Endodermal cell (in vitro differentiated cells): ENCODE measurements around the gene HMGCS2. TPM values are rescaled to one million over a fixed set of nuclear protein-coding genes. Genes with fewer than 3 reads are reported as not detected.

Experiments
- DNase-seq: peaks from one replicate; pipeline ENCODE4 v3.0.0-alpha.2; 2017
- H3K27ac ChIP-seq: 2 replicates; pipeline ENCODE4 v1.5.1; 2013; ENCODE audit warnings: mild to moderate bottlenecking, low read depth, low read length, moderate library complexity
- H3K27me3 ChIP-seq: 2 replicates; pipeline ENCODE4 v1.6.1; 2013; ENCODE audit warnings: mild to moderate bottlenecking, low read length, moderate library complexity; ENCODE audit not compliant: insufficient read depth, control insufficient read depth, poor library complexity, severe bottlenecking
- H3K36me3 ChIP-seq: 2 replicates; pipeline ENCODE4 v1.7.0; 2013; ENCODE audit warnings: mild to moderate bottlenecking, low read length, moderate library complexity; ENCODE audit not compliant: control insufficient read depth, insufficient read depth
- H3K4me1 ChIP-seq: one replicate; pipeline ENCODE4 v1.7.0; 2013; ENCODE audit warnings: low read length; ENCODE audit not compliant: control insufficient read depth, insufficient read depth
- H3K4me3 ChIP-seq: 2 replicates; pipeline ENCODE4 v1.5.1; 2013; ENCODE audit warnings: mild to moderate bottlenecking, low read length, moderate library complexity
- H3K9ac ChIP-seq: 2 replicates; pipeline ENCODE4 v1.6.1; 2013; ENCODE audit warnings: mild to moderate bottlenecking, low read length, moderate library complexity; ENCODE audit not compliant: poor library complexity, severe bottlenecking; ENCODE audit errors: extremely low read depth
- H3K9me3 ChIP-seq: 2 replicates; pipeline ENCODE4 v1.6.1; 2013; ENCODE audit warnings: mild to moderate bottlenecking, low read length, moderate library complexity; ENCODE audit not compliant: control insufficient read depth
- H3K27ac Mint-ChIP-seq: 2 replicates; pipeline ENCODE4 v1.8.0; 2020; ENCODE audit warnings: mixed read lengths
- H3K27me3 Mint-ChIP-seq: 2 replicates; pipeline ENCODE4 v1.8.0; 2021; ENCODE audit warnings: mild to moderate bottlenecking, mixed read lengths; ENCODE audit not compliant: insufficient read depth
- H3K36me3 Mint-ChIP-seq: 2 replicates; pipeline ENCODE4 v1.8.0; 2020; ENCODE audit warnings: low read depth, mixed read lengths
- H3K4me1 Mint-ChIP-seq: 2 replicates; pipeline ENCODE4 v1.8.0; 2020; ENCODE audit warnings: mixed read lengths
- H3K4me3 Mint-ChIP-seq: 2 replicates; pipeline ENCODE4 v1.8.0; 2020; ENCODE audit warnings: mild to moderate bottlenecking, moderate library complexity, mixed read lengths
- H3K9me3 Mint-ChIP-seq: 2 replicates; pipeline ENCODE4 v1.8.0; 2020; ENCODE audit warnings: mild to moderate bottlenecking, mixed read lengths
- CTCF ChIP-seq: fragments of 200-600 bp; sonication (generic); conservative IDR thresholded peaks from 2 replicates; pipeline ENCODE4 v1.5.0; 2021; ENCODE audit warnings: antibody characterized with exemption, mild to moderate bottlenecking
- WGBS, 2 experiments: methylation state at CpG; one replicate each; pipeline versions ENCODE4 v1.1.5 to v1.1.7; 2013; ENCODE audit warnings: missing lambda C conversion rate in 2 of 2, mixed read lengths in 1 of 2; ENCODE audit not compliant: insufficient coverage in 1 of 2, insufficient read length in 1 of 2; 5-methylcytosine and 5-hydroxymethylcytosine counted together
- total RNA-seq, 2 donors: library from RNA; stranded (reverse); fragmentation: NEBNext Ultra II Directional in 1 of 2; extraction: Animal tissue kit (Norgen Biotek cat#: 25700) in 1 of 2; gene quantifications; 2 replicates in 1 of 2; 3 replicates in 1 of 2; pipeline ENCODE4 v1.2.1, GENCODE V29; 2021

The HMGCS2 gene
- total RNA-seq, 2 donors from 2014 or later = not detected

GRCh38 chr1:119778359-119778758, 9.7 kb upstream of the HMGCS2 start:
- Mint-ChIP-seq H3K36me3 (no peaks in the 10 kb centered on the region), H3K9me3 (no peaks in the 10 kb centered on the region), H3K4me3 (no peak overlapping the region), H3K4me1 (peaks cover 46% of the 10 kb centered on the region), H3K27me3 (no peaks in the 10 kb centered on the region), H3K27ac (no peak overlapping the region)
- DNase-seq = no peak
- Histone ChIP-seq H3K9ac (no peak overlapping the region), H3K27me3 (no peaks in the 10 kb centered on the region), H3K4me3 (no peak overlapping the region), H3K27ac (no peak overlapping the region), H3K4me1 (peaks cover 28% of the 10 kb centered on the region), H3K36me3 (no peaks in the 10 kb centered on the region), H3K9me3 (no peaks in the 10 kb centered on the region)
- no peak for TF ChIP-seq CTCF
- 98 to 100% methylated on average over 1 to 5 of the region's 6 CpGs for WGBS, 2 experiments

- Mint-ChIP-seq H3K4me3 (peak overlapping the region; percentile 7), H3K4me1 (peaks cover 41% of the 10 kb centered on the region), H3K9me3 (no peaks in the 10 kb centered on the region), H3K27ac (peak overlapping the region; percentile 3), H3K27me3 (no peaks in the 10 kb centered on the region), H3K36me3 (no peaks in the 10 kb centered on the region)
- WGBS, 2 experiments = 80 to 90% methylated on average over 3 to 7 of the region's 7 CpGs
- Histone ChIP-seq H3K4me1 (peaks cover 26% of the 10 kb centered on the region), H3K36me3 (no peaks in the 10 kb centered on the region), H3K9me3 (no peaks in the 10 kb centered on the region), H3K27me3 (no peaks in the 10 kb centered on the region), H3K27ac (no peak overlapping the region), H3K9ac (no peak overlapping the region), H3K4me3 (peak overlapping the region; percentile 0)
- no peak for TF ChIP-seq CTCF
- no peak for DNase-seq
These were observed 6.2 kb upstream of the HMGCS2 start for GRCh38 chr1:119774746-119775490.

GRCh38 chr1:119773711-119774241, 5.1 kb upstream of the HMGCS2 start:
- TF ChIP-seq CTCF = no peak
- Histone ChIP-seq H3K9ac (no peak overlapping the region), H3K4me3 (peak overlapping the region; percentile 0), H3K9me3 (no peaks in the 10 kb centered on the region), H3K36me3 (no peaks in the 10 kb centered on the region), H3K4me1 (peaks cover 18% of the 10 kb centered on the region), H3K27me3 (no peaks in the 10 kb centered on the region), H3K27ac (no peak overlapping the region)
- no peaks in the 10 kb centered on the region for H3K27me3 Mint-ChIP-seq
- H3K27ac Mint-ChIP-seq = peak overlapping the region; percentile 71
- 46 to 57% methylated on average over 3 of the region's 3 CpGs for WGBS, 2 experiments
- H3K36me3 Mint-ChIP-seq = no peaks in the 10 kb centered on the region
- DNase-seq = peak; percentile 48
- no peaks in the 10 kb centered on the region for H3K9me3 Mint-ChIP-seq
- peaks cover 33% of the 10 kb centered on the region for H3K4me1 Mint-ChIP-seq
- H3K4me3 Mint-ChIP-seq = no peak overlapping the region
